HepG2 (cell line): ENCODE data around the gene EIF3L. TPM values are rescaled to one million over a fixed set of nuclear protein-coding genes. Genes with fewer than 3 reads are reported as not detected.
A peak's percentile ranks its signal among the peaks of the same experiment; 100 is the strongest.

ENCODE experiments used
- CCDC6 ChIP-seq: sonication (generic); formaldehyde crosslinking; IDR thresholded peaks from 2 replicates; pipeline ENCODE4 v1.8.1; 2022; ENCODE audit warnings: mild to moderate bottlenecking, missing genetic modification reagents, moderate library complexity
- FOXA1 ChIP-seq, 2 experiments: fragments of 450-650 bp in 1 of 2; sonication (generic) in 1 of 2; formaldehyde crosslinking in 1 of 2; IDR thresholded peaks; 2 replicates each; pipeline versions ENCODE4 v1.4.0 to v1.6.1; 2016 to 2020; ENCODE audit warnings: missing genetic modification reagents in 1 of 2
- FOXC1 ChIP-seq: sonication (generic); formaldehyde crosslinking; IDR thresholded peaks from 2 replicates; pipeline ENCODE4 v1.8.0; 2022; ENCODE audit warnings: mild to moderate bottlenecking, missing genetic modification reagents, borderline replicate concordance
- FOXK1 ChIP-seq: sonication (generic); formaldehyde crosslinking; IDR thresholded peaks from 2 replicates; pipeline ENCODE4 v1.4.0; 2020; ENCODE audit warnings: low read depth, missing genetic modification reagents, borderline replicate concordance
- GATAD2A ChIP-seq: IDR thresholded peaks from 2 replicates; pipeline ENCODE4 v1.6.1; 2016
- KLF6 ChIP-seq: IDR thresholded peaks from 2 replicates; pipeline ENCODE4 v1.8.0; 2016; ENCODE audit warnings: missing biosample characterization, missing genetic modification reagents
- MEF2D ChIP-seq: sonication (generic); formaldehyde crosslinking; IDR thresholded peaks from 2 replicates; pipeline ENCODE4 v1.5.1; 2020; ENCODE audit warnings: mild to moderate bottlenecking, missing genetic modification reagents
- PAWR ChIP-seq: sonication (generic); formaldehyde crosslinking; IDR thresholded peaks from 2 replicates; pipeline ENCODE4 v1.4.0; 2020; ENCODE audit warnings: missing genetic modification reagents, mild to moderate bottlenecking, borderline replicate concordance
- POLR2G ChIP-seq: fragments of 200-400 bp; formaldehyde crosslinking; IDR thresholded peaks from 2 replicates; pipeline ENCODE4 v1.6.1; 2018; ENCODE audit warnings: mild to moderate bottlenecking, low read depth, low read length, moderate library complexity
- SOX13 ChIP-seq, 3 experiments: fragments of 450-650 bp in 1 of 3; sonication (generic) in 1 of 3; formaldehyde crosslinking in 1 of 3; IDR thresholded peaks in 2 of 3; conservative IDR thresholded peaks in 1 of 3; 2 replicates each; pipeline versions ENCODE4 v1.5.0 to v1.6.1; 2016 to 2020; ENCODE audit warnings: antibody characterized with exemption in 1 of 3, mild to moderate bottlenecking in 1 of 3, missing compliant biosample characterization in 1 of 3, missing genetic modification reagents in 1 of 3, moderate library complexity in 1 of 3
- SPEN ChIP-seq: sonication (generic); formaldehyde crosslinking; IDR thresholded peaks from 2 replicates; pipeline ENCODE4 v1.5.1; 2020; ENCODE audit warnings: low read depth, mild to moderate bottlenecking, missing genetic modification reagents
- TFDP2 ChIP-seq: sonication (generic); formaldehyde crosslinking; IDR thresholded peaks from 2 replicates; pipeline ENCODE4 v1.4.0; 2020; ENCODE audit warnings: missing genetic modification reagents
- UBTF ChIP-seq: sonication (generic); formaldehyde crosslinking; IDR thresholded peaks from 2 replicates; pipeline ENCODE4 v1.4.0; 2020; ENCODE audit warnings: mild to moderate bottlenecking, missing genetic modification reagents
- ZIK1 ChIP-seq: sonication (generic); formaldehyde crosslinking; IDR thresholded peaks from 2 replicates; pipeline ENCODE4 v1.5.0; 2020; ENCODE audit warnings: mild to moderate bottlenecking, low read depth, missing genetic modification reagents, borderline replicate concordance
- ZNF558 ChIP-seq: sonication (generic); formaldehyde crosslinking; IDR thresholded peaks from 2 replicates; pipeline ENCODE4 v1.9.0; 2022; ENCODE audit warnings: mild to moderate bottlenecking, missing genetic modification reagents, borderline replicate concordance
- polyA plus RNA-seq, 8 experiments: library from polyadenylated mRNA; depleted of rRNA in 3 of 8; stranded (reverse) in 7 of 8; unstranded in 1 of 8; fragments of >200 nt; fragmentation: Illumina TruSeq in 4 of 8; extraction: Trizol in 4 of 8; gene quantifications; 2 replicates each; pipeline versions ENCODE4 v1.2.1 to v1.2.3, GENCODE V29; 2011 to 2016; ENCODE audit warnings: low read depth in 4 of 8, missing spikeins in 1 of 8, mixed read lengths in 1 of 8; ENCODE audit not compliant: insufficient read depth in 1 of 8
- total RNA-seq, 5 experiments: library from RNA; depleted of rRNA; stranded (reverse); fragments of >200 nt; fragmentation: Illumina TruSeq; extraction: Trizol; gene quantifications; 2 replicates each; pipeline ENCODE4 v1.2.3, GENCODE V29; 2016; ENCODE audit warnings: low read depth in 1 of 5
- TF ChIP-seq, protein P1 (sequence below): sonication (generic); formaldehyde crosslinking; IDR thresholded peaks from 2 replicates; pipeline ENCODE4 v1.8.0; 2022; ENCODE audit warnings: missing genetic modification reagents, mild to moderate bottlenecking, moderate library complexity, borderline replicate concordance
- TF ChIP-seq, protein P2 (sequence below): sonication (generic); formaldehyde crosslinking; IDR thresholded peaks from 2 replicates; pipeline ENCODE4 v1.4.0; 2020; ENCODE audit warnings: missing genetic modification reagents
- TF ChIP-seq, protein P3 (sequence below): sonication (generic); formaldehyde crosslinking; IDR thresholded peaks from 2 replicates; pipeline ENCODE4 v1.5.1; 2020; ENCODE audit warnings: missing genetic modification reagents, mild to moderate bottlenecking, borderline replicate concordance

Gene EIF3L
- total and polyA plus RNA-seq, 2 of the 13 experiments (the other 11 are each of a cell fraction or from before 2014, with no cell fraction given), result 514 to 793 TPM

GRCh38 chr22:37896181-37896592 is 47.0 kb downstream of the EIF3L start (continued):
- TF ChIP-seq, protein P1, sequence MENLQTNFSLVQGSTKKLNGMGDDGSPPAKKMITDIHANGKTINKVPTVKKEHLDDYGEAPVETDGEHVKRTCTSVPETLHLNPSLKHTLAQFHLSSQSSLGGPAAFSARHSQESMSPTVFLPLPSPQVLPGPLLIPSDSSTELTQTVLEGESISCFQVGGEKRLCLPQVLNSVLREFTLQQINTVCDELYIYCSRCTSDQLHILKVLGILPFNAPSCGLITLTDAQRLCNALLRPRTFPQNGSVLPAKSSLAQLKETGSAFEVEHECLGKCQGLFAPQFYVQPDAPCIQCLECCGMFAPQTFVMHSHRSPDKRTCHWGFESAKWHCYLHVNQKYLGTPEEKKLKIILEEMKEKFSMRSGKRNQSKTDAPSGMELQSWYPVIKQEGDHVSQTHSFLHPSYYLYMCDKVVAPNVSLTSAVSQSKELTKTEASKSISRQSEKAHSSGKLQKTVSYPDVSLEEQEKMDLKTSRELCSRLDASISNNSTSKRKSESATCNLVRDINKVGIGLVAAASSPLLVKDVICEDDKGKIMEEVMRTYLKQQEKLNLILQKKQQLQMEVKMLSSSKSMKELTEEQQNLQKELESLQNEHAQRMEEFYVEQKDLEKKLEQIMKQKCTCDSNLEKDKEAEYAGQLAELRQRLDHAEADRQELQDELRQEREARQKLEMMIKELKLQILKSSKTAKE (CRISPR knock-in tag), result peak; percentile 65; the same call in 1 of the 2 replicates
- TF ChIP-seq SPEN (CRISPR knock-in tag), result peak; percentile 33; the same call in 1 of the 2 replicates
- 0 out of 2 replicates have a peak, but pooled peaks have one; percentile 24 for TF ChIP-seq FOXK1 (CRISPR knock-in tag)
- TF ChIP-seq GATAD2A (CRISPR knock-in tag), result peak; percentile 55; the same call in 1 of the 2 replicates
- TF ChIP-seq ZIK1 (CRISPR knock-in tag), result no peak
- TF ChIP-seq ZNF558 (CRISPR knock-in tag), result no peak
- TF ChIP-seq, protein P2, sequence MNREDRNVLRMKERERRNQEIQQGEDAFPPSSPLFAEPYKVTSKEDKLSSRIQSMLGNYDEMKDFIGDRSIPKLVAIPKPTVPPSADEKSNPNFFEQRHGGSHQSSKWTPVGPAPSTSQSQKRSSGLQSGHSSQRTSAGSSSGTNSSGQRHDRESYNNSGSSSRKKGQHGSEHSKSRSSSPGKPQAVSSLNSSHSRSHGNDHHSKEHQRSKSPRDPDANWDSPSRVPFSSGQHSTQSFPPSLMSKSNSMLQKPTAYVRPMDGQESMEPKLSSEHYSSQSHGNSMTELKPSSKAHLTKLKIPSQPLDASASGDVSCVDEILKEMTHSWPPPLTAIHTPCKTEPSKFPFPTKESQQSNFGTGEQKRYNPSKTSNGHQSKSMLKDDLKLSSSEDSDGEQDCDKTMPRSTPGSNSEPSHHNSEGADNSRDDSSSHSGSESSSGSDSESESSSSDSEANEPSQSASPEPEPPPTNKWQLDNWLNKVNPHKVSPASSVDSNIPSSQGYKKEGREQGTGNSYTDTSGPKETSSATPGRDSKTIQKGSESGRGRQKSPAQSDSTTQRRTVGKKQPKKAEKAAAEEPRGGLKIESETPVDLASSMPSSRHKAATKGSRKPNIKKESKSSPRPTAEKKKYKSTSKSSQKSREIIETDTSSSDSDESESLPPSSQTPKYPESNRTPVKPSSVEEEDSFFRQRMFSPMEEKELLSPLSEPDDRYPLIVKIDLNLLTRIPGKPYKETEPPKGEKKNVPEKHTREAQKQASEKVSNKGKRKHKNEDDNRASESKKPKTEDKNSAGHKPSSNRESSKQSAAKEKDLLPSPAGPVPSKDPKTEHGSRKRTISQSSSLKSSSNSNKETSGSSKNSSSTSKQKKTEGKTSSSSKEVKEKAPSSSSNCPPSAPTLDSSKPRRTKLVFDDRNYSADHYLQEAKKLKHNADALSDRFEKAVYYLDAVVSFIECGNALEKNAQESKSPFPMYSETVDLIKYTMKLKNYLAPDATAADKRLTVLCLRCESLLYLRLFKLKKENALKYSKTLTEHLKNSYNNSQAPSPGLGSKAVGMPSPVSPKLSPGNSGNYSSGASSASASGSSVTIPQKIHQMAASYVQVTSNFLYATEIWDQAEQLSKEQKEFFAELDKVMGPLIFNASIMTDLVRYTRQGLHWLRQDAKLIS (CRISPR knock-in tag), result no peak
- 0 out of 2 replicates have a peak, but pooled peaks have one; percentile 26 for TF ChIP-seq MEF2D (CRISPR knock-in tag)
- no peak for TF ChIP-seq CCDC6
- no peak for TF ChIP-seq FOXC1 (CRISPR knock-in tag)
- TF ChIP-seq UBTF (CRISPR knock-in tag), result no peak
- TF ChIP-seq PAWR, result no peak
- TF ChIP-seq TFDP2 (CRISPR knock-in tag), result no peak
- TF ChIP-seq SOX13 (IDR thresholded peaks at IDR 0.05), result no peak
- peak in 1 of 2 experiments; percentile 48; a peak in 1 of 4 replicates for TF ChIP-seq SOX13 (CRISPR knock-in tag; conservative IDR thresholded peaks at IDR 0.05 in 1 of 2, IDR thresholded peaks at IDR 0.05 in 1 of 2)
- no peak for TF ChIP-seq KLF6 (CRISPR knock-in tag)
- peak; percentile 58 for TF ChIP-seq POLR2G
- TF ChIP-seq, protein P3, sequence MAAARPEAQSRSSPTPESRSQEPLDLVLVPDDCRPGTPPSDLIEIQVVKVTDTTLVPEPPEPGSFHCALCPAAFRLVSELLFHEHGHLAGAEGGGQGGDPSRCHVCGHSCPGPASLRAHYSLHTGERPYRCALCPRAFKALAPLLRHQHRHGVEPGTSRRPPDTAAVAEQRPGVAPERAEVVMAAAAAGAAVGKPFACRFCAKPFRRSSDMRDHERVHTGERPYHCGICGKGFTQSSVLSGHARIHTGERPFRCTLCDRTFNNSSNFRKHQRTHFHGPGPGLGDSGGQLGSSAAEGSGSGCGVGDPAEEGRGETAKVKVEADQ (CRISPR knock-in tag), result no peak
- no peak for TF ChIP-seq FOXA1 (IDR thresholded peaks at IDR 0.05)
- 0 out of 2 replicates have a peak, but pooled peaks have one; percentile 16 for TF ChIP-seq FOXA1 (CRISPR knock-in tag; IDR thresholded peaks at IDR 0.05)
